Measurements from ENCODE around the gene SP3. TPM values are rescaled to one million over a fixed set of nuclear protein-coding genes. Genes with fewer than 3 reads are reported as not detected.

Gene SP3
- total and polyA plus RNA-seq, 2 of the 8 experiments (the other 6 are each of a cell fraction or from before 2014, with no cell fraction given), result 31.0 to 92.1 TPM

DNA sequence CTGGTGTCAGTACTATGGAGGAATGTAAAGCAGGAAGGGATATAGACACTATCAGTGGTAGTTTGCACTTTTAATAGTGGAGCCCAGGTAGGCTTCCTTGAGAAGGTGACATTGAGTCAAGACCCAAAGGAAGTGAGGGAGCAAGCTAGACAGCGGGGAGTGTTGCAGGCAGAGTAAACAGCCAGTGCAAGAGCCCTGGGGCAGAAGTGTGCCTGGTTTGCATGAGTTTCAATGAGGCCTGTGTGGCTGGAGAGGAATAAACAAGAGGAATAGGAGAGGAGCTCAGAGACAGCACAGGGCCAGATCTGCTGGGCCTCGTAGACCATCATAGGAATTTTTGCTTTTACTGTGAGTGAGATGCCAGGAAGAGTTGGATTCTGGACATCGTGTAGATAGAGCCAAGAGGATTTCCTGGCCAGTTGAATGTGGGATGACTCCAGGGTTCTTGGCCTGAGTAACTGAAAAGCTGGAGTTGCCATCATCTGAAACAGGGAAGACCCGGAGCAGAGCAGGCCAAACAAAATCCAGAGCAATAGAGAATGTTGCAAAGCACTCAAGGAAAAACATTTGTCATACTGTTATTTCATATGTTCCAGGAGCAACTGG, 102.5 kb downstream of the SP3 start (continued):
- no peak for TF ChIP-seq KDM5A (IDR thresholded peaks at IDR 0.05; ENCODE audit: low read length)
- TF ChIP-seq SRF (IDR thresholded peaks at IDR 0.05; ENCODE audit: low read depth, low read length), result no peak

Data from H1 (cell line).